HG02943 (cell line): Measurements from ENCODE around the gene CARD11.
A peak's percentile ranks its signal among the peaks of the same experiment; 100 is the strongest.

ENCODE experiments used
- ATAC-seq: cut with Tn5 transposase; IDR thresholded peaks from one replicate; pipeline ENCODE4 v1.9.1; 2021; ENCODE audit warnings: mild to moderate bottlenecking, low read depth, moderate library complexity; ENCODE audit not compliant: unreplicated experiment

CARD11 gene

GRCh38 chr7:2886391-2886790 lies 157.3 kb downstream of the CARD11 start:
- ATAC-seq = no peak

GRCh38 chr7:2884161-2884560 lies 159.5 kb downstream of the CARD11 start:
- ATAC-seq = no peak

GRCh38 chr7:2883101-2883500 lies 160.6 kb downstream of the CARD11 start:
- ATAC-seq = no peak

GRCh38 chr7:2882111-2882510 lies 161.6 kb downstream of the CARD11 start:
- ATAC-seq = no peak

- ATAC-seq = no peak
Measured at GRCh38 chr7:2880874-2881533, 162.7 kb downstream of the CARD11 start.

- no peak for ATAC-seq
Measured at GRCh38 chr7:2880051-2880450, 163.6 kb downstream of the CARD11 start.

GRCh38 chr7:2879354-2879753 lies 164.3 kb downstream of the CARD11 start:
- no peak for ATAC-seq

- ATAC-seq = no peak
Measured at GRCh38 chr7:2878306-2878705, 165.4 kb downstream of the CARD11 start.

- ATAC-seq = no peak
Measured at GRCh38 chr7:2876031-2876731, 167.5 kb downstream of the CARD11 start.

GRCh38 chr7:2873686-2874551 lies 169.7 kb downstream of the CARD11 start:
- no peak for ATAC-seq

GRCh38 chr7:2873146-2873545 lies 170.5 kb downstream of the CARD11 start:
- ATAC-seq = no peak

GRCh38 chr7:2872296-2872874 lies 171.3 kb downstream of the CARD11 start:
- no peak for ATAC-seq

GRCh38 chr7:2870471-2870931 lies 173.2 kb downstream of the CARD11 start:
- ATAC-seq = no peak

- no peak for ATAC-seq
Measured at GRCh38 chr7:2869981-2870380, 173.7 kb downstream of the CARD11 start.

GRCh38 chr7:2866601-2867000 lies 177.1 kb downstream of the CARD11 start:
- ATAC-seq = no peak

GRCh38 chr7:2864999-2865670 lies 178.5 kb downstream of the CARD11 start:
- ATAC-seq = no peak

- no peak for ATAC-seq
Measured at GRCh38 chr7:2864204-2864985, 179.3 kb downstream of the CARD11 start.

- peak; percentile 94 for ATAC-seq
Measured at GRCh38 chr7:2863461-2864066, 180.1 kb downstream of the CARD11 start.

- ATAC-seq = no peak
Measured at GRCh38 chr7:2862831-2863361, 180.8 kb downstream of the CARD11 start.
